GM10266 (cell line): Measurements from ENCODE around the gene CACNA1I.
"Not testable (repeated sequence)": the region's sequence is repeated elsewhere in the genome, so short reads cannot be mapped to it uniquely, and the experiment has no call there.

Source experiments
- DNase-seq: peaks from one replicate; pipeline ENCODE4 v3.0.0; 2012; ENCODE audit errors: extremely low spot score
- TF ChIP-seq, protein P1 (sequence below): IDR thresholded peaks from 2 replicates; pipeline ENCODE4 v1.5.1; 2012; ENCODE audit warnings: mild to moderate bottlenecking, low read depth; ENCODE audit not compliant: control insufficient read depth, insufficient read depth; ENCODE audit errors: missing control alignments

Gene CACNA1I

DNA sequence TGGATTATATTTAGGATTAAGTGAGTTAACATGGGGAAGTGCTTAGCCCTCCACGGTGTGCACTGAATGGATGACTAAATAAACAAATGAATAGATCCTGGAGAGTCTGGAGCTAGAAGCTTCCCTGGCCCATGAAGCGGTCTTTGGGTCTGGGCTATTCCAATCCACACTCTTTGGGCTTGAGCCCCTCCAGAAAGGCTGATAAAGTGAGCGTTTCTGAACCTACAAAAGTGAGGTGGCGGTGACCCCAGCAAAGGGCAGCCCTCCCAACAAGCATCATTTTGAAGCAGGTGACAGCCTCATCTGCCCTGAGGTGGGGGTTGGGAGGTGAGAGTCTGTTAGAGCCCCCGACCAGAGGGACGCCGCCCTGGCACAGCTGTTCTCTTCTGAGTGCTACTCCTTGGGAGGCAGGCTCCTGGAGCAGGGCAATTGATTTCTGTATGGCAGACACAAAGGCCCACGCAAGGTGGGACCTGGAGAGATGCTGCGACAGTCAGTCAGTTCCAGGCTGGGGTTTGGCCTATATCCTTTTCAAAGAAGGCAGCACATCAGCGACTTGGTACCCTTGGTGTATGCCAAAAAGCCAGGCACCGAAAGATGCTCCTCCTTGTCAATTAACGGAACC is 157.8 kb downstream of the CACNA1I start:
- TF ChIP-seq, protein P1, sequence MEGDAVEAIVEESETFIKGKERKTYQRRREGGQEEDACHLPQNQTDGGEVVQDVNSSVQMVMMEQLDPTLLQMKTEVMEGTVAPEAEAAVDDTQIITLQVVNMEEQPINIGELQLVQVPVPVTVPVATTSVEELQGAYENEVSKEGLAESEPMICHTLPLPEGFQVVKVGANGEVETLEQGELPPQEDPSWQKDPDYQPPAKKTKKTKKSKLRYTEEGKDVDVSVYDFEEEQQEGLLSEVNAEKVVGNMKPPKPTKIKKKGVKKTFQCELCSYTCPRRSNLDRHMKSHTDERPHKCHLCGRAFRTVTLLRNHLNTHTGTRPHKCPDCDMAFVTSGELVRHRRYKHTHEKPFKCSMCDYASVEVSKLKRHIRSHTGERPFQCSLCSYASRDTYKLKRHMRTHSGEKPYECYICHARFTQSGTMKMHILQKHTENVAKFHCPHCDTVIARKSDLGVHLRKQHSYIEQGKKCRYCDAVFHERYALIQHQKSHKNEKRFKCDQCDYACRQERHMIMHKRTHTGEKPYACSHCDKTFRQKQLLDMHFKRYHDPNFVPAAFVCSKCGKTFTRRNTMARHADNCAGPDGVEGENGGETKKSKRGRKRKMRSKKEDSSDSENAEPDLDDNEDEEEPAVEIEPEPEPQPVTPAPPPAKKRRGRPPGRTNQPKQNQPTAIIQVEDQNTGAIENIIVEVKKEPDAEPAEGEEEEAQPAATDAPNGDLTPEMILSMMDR: no peak
- DNase-seq: no peak

DNA sequence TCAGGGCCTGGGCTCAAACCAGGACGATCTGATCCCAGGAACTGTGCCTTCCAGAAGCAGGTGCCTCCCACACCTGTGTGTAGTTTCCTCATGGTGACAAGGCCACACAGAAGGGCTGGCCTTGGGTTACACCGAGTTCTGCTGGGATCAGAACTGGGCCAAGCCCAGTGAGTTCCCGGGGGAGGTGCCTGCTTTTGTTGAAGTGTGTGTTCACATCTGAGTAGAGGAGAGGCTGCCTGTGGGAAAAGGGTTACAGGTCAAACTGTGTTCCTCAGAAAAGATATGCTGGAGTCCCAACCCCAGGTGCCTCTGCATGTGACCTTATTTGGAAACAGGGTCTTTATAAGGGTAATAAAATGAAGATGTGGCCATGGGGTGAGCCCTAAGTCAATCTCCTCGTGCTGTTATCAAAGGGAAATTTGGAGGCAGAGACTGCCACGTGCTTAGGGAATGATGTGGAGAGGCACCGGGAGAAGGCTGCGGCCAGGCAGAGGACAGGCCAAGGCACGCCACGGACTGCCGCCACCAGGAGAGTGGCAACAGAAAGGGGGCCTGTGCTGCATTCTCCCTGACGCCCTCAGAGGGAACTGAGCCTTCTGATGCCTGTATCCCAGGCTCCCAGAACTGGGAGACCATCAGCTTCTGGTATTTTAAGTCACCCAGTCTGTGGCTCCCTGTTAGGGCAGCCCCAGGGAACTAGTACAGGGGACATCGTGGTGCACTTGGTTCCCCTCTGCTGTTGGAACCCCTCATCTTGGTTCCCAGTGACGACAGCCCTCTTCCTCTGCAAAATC is 158.8 kb downstream of the CACNA1I start:
- TF ChIP-seq, protein P1: no peak
- DNase-seq: no peak

DNA sequence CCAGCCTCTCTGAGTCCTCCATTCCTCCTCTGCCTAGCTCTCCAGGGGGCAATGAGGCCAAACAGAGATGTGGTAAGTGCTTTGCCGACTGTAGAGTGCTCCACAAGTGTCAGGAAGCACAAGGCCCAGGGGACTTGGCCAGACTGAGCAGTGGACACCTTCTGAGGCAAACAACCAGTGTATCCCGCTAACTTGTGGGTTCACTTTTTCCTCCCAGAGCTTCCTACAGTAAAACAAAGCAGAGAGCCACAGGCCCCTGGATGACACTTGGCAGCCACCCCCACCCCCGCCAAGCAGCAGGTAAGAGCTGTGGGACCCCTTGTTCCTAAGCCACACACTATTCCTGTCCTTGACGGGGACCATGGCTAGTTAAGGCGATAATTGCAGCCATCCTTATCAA is 160.9 kb downstream of the CACNA1I start:
- TF ChIP-seq, protein P1: no peak
- no peak for DNase-seq

DNA sequence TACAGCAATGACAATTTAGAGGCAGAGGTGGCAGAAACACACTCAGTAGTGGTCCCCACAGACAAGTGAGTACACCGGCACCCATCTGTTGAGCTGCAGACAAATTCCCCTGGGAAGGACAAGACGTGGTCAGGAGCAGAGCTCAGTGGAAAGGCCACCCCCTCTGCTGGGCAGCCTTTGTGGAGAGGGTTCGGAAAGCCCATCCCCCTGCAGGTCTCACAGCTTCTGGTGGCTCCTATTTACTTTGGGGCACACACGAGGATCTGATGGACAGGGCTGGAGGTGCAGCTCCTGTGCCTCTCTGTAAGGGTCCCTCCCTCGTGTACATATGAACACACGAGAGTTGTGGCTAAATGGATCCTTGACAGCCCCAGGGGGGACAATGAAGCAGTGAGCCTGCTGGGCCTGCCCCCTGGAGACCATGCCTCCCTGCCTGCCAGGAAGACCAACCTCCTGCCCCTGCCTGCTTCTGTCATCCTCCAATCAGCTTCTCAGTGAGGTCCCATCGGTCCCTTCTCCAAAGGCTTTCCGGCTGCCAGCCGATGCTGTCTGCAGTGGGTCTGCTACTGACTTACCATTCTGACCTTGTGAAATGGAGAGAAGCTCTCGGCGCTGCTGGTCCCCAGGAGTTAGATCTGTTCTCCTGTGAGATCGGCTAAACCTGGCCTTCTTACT is 161.5 kb downstream of the CACNA1I start:
- TF ChIP-seq, protein P1: no peak
- DNase-seq: no peak

DNA sequence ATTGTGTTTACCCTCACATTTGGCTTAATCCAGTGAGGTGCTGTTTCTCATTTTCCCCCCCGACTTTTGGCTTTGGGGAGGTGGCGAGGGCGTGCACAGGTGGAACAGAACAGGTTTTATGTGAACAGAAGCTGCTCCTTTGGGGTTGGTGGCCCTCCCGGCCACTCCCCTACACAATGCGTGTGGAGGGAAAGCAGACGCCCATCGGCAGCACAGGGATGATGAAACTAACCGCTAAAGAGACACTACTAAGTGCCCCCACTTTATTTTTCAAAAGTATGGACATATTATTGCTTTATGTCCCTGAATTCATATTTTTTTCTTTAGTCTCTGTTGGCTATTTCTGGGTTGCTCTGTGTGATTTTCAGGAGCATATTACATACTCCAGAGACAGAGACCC is 162.1 kb downstream of the CACNA1I start:
- TF ChIP-seq, protein P1: no peak

DNA sequence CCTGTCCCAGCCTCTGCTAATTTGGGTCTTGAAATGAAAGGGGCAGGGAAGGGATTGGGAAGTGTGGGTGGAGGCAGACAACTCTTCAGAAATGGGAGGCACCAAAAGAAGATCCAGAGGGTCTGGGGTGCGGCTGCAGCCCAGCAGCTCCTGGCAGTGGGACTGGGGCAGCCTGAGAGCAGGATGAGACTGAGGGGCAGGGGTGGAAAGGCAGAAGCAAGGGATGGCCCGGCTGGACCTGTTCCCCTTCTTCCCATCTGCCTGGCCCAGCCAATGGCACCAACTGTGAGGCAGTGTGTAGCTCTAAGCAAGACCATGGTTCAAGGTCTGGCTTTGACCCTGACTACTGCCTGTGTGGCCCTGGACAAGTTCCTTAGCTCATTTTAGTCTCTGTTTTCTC is 162.6 kb downstream of the CACNA1I start:
- DNase-seq: no peak
- TF ChIP-seq, protein P1: no peak

More for the DNA sequence above, 162.1 kb downstream of the CACNA1I start:
- DNase-seq: no peak

DNA sequence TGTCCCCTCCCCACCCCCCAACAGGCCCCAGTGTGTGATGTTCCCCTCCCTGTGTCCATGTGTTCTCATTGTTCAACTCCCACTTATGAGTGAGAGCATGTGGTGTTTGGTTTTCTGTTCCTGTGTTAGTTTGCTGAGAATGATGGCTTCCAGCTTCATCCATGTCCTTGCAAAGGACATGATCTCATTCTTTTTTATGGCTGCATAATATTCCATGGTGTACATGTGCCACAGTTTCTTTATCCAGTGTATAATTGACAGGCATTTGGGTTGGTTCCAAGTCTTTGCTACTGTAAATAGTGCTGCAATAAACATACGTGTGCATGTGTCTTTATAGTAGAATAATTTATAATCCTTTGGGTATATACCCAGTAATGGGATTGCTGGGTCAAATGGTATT is 163.5 kb downstream of the CACNA1I start:
- DNase-seq: not testable (repeated sequence)
